GM12891 (cell line): Measurements from ENCODE around the gene RHEX.

Experiments used
- POLR2A ChIP-seq: IDR thresholded peaks from 2 replicates; pipeline ENCODE4 v1.6.1; 2011; ENCODE audit warnings: low read depth, low read length, control low read depth
- TAF1 ChIP-seq: IDR thresholded peaks from 2 replicates; pipeline ENCODE4 v1.6.1; 2011; ENCODE audit warnings: low read depth, low read length, control low read depth

DNA sequence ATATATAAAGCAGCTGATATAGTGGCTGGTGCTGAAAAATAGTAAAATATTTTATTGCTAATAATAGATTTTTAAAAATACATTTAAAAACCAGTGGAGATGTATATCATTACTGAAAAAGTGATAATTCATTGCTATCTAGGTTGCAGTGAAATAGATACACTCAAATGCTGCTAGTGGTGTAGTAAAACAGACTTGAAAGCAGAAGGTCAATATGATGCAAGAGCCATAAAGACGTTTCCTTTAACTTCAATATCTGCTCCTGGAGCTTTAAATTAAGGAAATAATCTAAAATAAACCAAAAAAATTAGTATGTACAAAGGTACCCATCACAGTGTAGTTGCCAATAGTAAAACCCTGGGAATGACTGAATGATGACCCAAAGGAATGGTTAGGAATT lies 26.2 kb downstream of the RHEX start:
- no peak for TF ChIP-seq POLR2A
- no peak for TF ChIP-seq TAF1
